GM23338 (cell line): ENCODE data around the gene JKAMP. TPM values are rescaled to one million over a fixed set of nuclear protein-coding genes. Genes with fewer than 3 reads are reported as not detected.

ENCODE experiments used
- ATAC-seq: fragments of 200-7000 bp; cut with Tn5 transposase; 3 replicates; pipeline ENCODE4 v1.9.1; 2020
- DNase-seq: peaks from one replicate; pipeline ENCODE4 v3.0.0-alpha.2; 2015; ENCODE audit warnings: low spot score
- H2AFZ ChIP-seq: fragments of 200-600 bp; sonication (generic); 2 replicates; pipeline ENCODE4 v1.8.0; 2016; ENCODE audit warnings: antibody characterized with exemption, mild to moderate bottlenecking, moderate library complexity
- H3F3A ChIP-seq: fragments of 200-600 bp; sonication (generic); replicated peaks from 2 replicates; pipeline ENCODE4 v1.8.0; 2017; ENCODE audit warnings: antibody characterized with exemption, mixed run types, low read depth
- H3K27ac ChIP-seq: fragments of 200-600 bp; sonication (generic); 2 replicates; pipeline ENCODE4 v1.6.1; 2016; ENCODE audit warnings: low read depth
- H3K27me3 ChIP-seq: fragments of 200-600 bp; sonication (generic); 2 replicates; pipeline ENCODE4 v1.8.0; 2016; ENCODE audit warnings: mild to moderate bottlenecking, mixed run types, moderate library complexity; ENCODE audit not compliant: insufficient read depth
- H3K36me3 ChIP-seq: fragments of 200-600 bp; sonication (generic); 2 replicates; pipeline ENCODE4 v1.8.0; 2016; ENCODE audit warnings: mild to moderate bottlenecking; ENCODE audit not compliant: insufficient read depth
- H3K4me1 ChIP-seq: fragments of 200-600 bp; sonication (generic); 2 replicates; pipeline ENCODE4 v1.8.0; 2016; ENCODE audit warnings: mild to moderate bottlenecking, moderate library complexity; ENCODE audit not compliant: insufficient read depth
- H3K4me2 ChIP-seq: fragments of 200-600 bp; sonication (generic); 2 replicates; pipeline ENCODE4 v1.7.1; 2017; ENCODE audit warnings: mixed run types
- H3K4me3 ChIP-seq: fragments of 200-600 bp; sonication (generic); 2 replicates; pipeline ENCODE4 v1.6.1; 2016; ENCODE audit warnings: mixed run types
- H3K79me2 ChIP-seq: fragments of 200-600 bp; sonication (generic); replicated peaks from 2 replicates; pipeline ENCODE4 v1.8.0; 2017; ENCODE audit warnings: mild to moderate bottlenecking; ENCODE audit not compliant: insufficient read depth
- H3K9me2 ChIP-seq: fragments of 200-600 bp; sonication (generic); 2 replicates; pipeline ENCODE4 v1.8.0; 2017; ENCODE audit not compliant: insufficient read depth
- H4K20me1 ChIP-seq: fragments of 200-600 bp; sonication (generic); replicated peaks from 2 replicates; pipeline ENCODE4 v1.8.0; 2017; ENCODE audit warnings: mild to moderate bottlenecking; ENCODE audit not compliant: insufficient read depth
- H3K27ac Mint-ChIP-seq: 2 replicates; pipeline ENCODE4 v1.8.0; 2020; ENCODE audit warnings: inconsistent platforms, mild to moderate bottlenecking, moderate library complexity, mixed read lengths
- H3K27me3 Mint-ChIP-seq: 3 replicates; pipeline ENCODE4 v1.8.0; 2022; ENCODE audit warnings: low read depth, mild to moderate bottlenecking, moderate library complexity, mixed read lengths, inconsistent platforms; ENCODE audit not compliant: insufficient read depth, poor library complexity
- H3K36me3 Mint-ChIP-seq: 3 replicates; pipeline ENCODE4 v1.8.0; 2021; ENCODE audit warnings: low read depth, mild to moderate bottlenecking, inconsistent platforms, moderate library complexity, mixed read lengths
- H3K4me1 Mint-ChIP-seq: 3 replicates; pipeline ENCODE4 v1.8.0; 2020; ENCODE audit warnings: mild to moderate bottlenecking, inconsistent platforms, mixed read lengths
- H3K4me3 Mint-ChIP-seq: 3 replicates; pipeline ENCODE4 v1.8.0; 2021; ENCODE audit warnings: moderate library complexity, mild to moderate bottlenecking, inconsistent platforms, mixed read lengths
- H3K9me3 Mint-ChIP-seq: 3 replicates; pipeline ENCODE4 v1.8.0; 2020; ENCODE audit warnings: moderate library complexity, mild to moderate bottlenecking, inconsistent platforms, mixed read lengths
- CTCF ChIP-seq, 2 experiments: fragments of 200-600 bp in 1 of 2; sonication (generic) in 1 of 2; conservative IDR thresholded peaks; 2 replicates each; pipeline versions ENCODE4 v1.5.1 to v1.6.1; 2016 to 2017; ENCODE audit warnings: antibody characterized with exemption in 2 of 2, low read depth in 2 of 2, mild to moderate bottlenecking in 2 of 2, moderate library complexity in 1 of 2
- ETS1 ChIP-seq: IDR thresholded peaks from 2 replicates; pipeline ENCODE4 v1.6.1; 2016; ENCODE audit warnings: antibody characterized with exemption
- EZH2phosphoT487 ChIP-seq: fragments of 200-600 bp; sonication (generic); IDR thresholded peaks from one replicate; pipeline ENCODE4 v1.8.1; 2018; ENCODE audit warnings: antibody characterized with exemption; ENCODE audit not compliant: unreplicated experiment
- JUNB ChIP-seq: IDR thresholded peaks from one replicate; pipeline ENCODE4 v1.6.1; 2016; ENCODE audit warnings: antibody characterized with exemption; ENCODE audit not compliant: unreplicated experiment
- POLR2AphosphoS5 ChIP-seq: IDR thresholded peaks from 2 replicates; pipeline ENCODE4 v1.6.1; 2016; ENCODE audit warnings: antibody characterized with exemption, low read depth
- REST ChIP-seq: IDR thresholded peaks from one replicate; pipeline ENCODE4 v1.6.1; 2018; ENCODE audit warnings: antibody characterized with exemption; ENCODE audit not compliant: unreplicated experiment
- STAT1 ChIP-seq: IDR thresholded peaks from one replicate; pipeline ENCODE4 v1.6.1; 2016; ENCODE audit warnings: antibody characterized with exemption; ENCODE audit not compliant: unreplicated experiment
- ZNF331 ChIP-seq: fragments of 250-450 bp; sonication (Bioruptor Pico); IDR thresholded peaks from 2 replicates; pipeline ENCODE4 v1.5.0; 2020; ENCODE audit warnings: low read depth, mild to moderate bottlenecking, moderate library complexity
- polyA plus RNA-seq: library from polyadenylated mRNA; unstranded; fragments of >200 nt; fragmentation: Nextera tagmentation; extraction: Ambion mirVana; gene quantifications from 2 replicates; pipeline ENCODE4 v1.2.1, GENCODE V29; 2016
- total RNA-seq: library from RNA; depleted of rRNA; stranded (reverse); fragments of >200 nt; shearing (Covaris generic); gene quantifications from 2 replicates; pipeline ENCODE4 v1.2.3, GENCODE V29; 2014

The JKAMP gene
- total and polyA plus RNA-seq, 2 experiments from 2014 or later: 31.6 to 66.8 TPM

GRCh38 chr14:59511916-59512575 is 27.7 kb downstream of the JKAMP start:
- DNase-seq (peak; percentile 78), ATAC-seq (peak; percentile 83)
- H3K36me3 ChIP-seq: no peaks in the 10 kb centered on the region
- no peak overlapping the region for H3K27ac ChIP-seq
- peaks cover 9% of the 10 kb centered on the region; the same call in 2 of the 3 replicates for H3K4me1 Mint-ChIP-seq
- no peaks in the 10 kb centered on the region for H3K9me2 ChIP-seq
- H3K4me1 ChIP-seq: no peaks in the 10 kb centered on the region
- no peaks in the 10 kb centered on the region for H3K27me3 Mint-ChIP-seq
- H3K27ac Mint-ChIP-seq: no peak overlapping the region
- peaks cover 6% of the 10 kb centered on the region; the same call in 2 of the 3 replicates for H3K36me3 Mint-ChIP-seq
- TF ChIP-seq ZNF331: no peak
- TF ChIP-seq REST: no peak
- TF ChIP-seq CTCF (conservative IDR thresholded peaks at IDR 0.05; ENCODE audit: low read depth in 2 of 2): peak; percentile 78 to 87
- TF ChIP-seq ETS1: no peak
- no peak for TF ChIP-seq EZH2phosphoT487
- TF ChIP-seq STAT1: no peak
- no peaks in the 10 kb centered on the region for H3K27me3 ChIP-seq
- H4K20me1 ChIP-seq: no peaks in the 10 kb centered on the region
- no peak overlapping the region for H2AFZ ChIP-seq
- no peak overlapping the region for H3K4me3 Mint-ChIP-seq
- no peak overlapping the region for H3K4me2 ChIP-seq
- H3K79me2 ChIP-seq: no peaks in the 10 kb centered on the region
- no peak overlapping the region for H3K4me3 ChIP-seq
- H3K9me3 Mint-ChIP-seq: peaks cover 33% of the 10 kb centered on the region
- H3F3A ChIP-seq: no peaks in the 10 kb centered on the region

- no peaks in the 10 kb centered on the region for H3K4me1 Mint-ChIP-seq
- no peaks in the 10 kb centered on the region for H3K27me3 Mint-ChIP-seq
- no peaks in the 10 kb centered on the region for H3K79me2 ChIP-seq
- H3K4me3 Mint-ChIP-seq: no peak overlapping the region
- H3K36me3 ChIP-seq: no peaks in the 10 kb centered on the region
- DNase-seq: no peak
- no peak overlapping the region for H3K4me2 ChIP-seq
- no peak overlapping the region for H3K27ac ChIP-seq
- H3K4me3 ChIP-seq: no peak overlapping the region
- no peaks in the 10 kb centered on the region for H3K36me3 Mint-ChIP-seq
- no peaks in the 10 kb centered on the region for H3F3A ChIP-seq
- ATAC-seq: no peak
- no peaks in the 10 kb centered on the region for H4K20me1 ChIP-seq
- peaks cover 6% of the 10 kb centered on the region; the same call in 1 of the 3 replicates for H3K9me3 Mint-ChIP-seq
- H3K9me2 ChIP-seq: no peaks in the 10 kb centered on the region
- no peaks in the 10 kb centered on the region for H3K4me1 ChIP-seq
- H2AFZ ChIP-seq: no peak overlapping the region
- no peaks in the 10 kb centered on the region for H3K27me3 ChIP-seq
- H3K27ac Mint-ChIP-seq: no peak overlapping the region
- no peak for TF ChIP-seq ZNF331
- TF ChIP-seq CTCF (conservative IDR thresholded peaks at IDR 0.05; ENCODE audit: low read depth in 2 of 2): no peak
- TF ChIP-seq REST: no peak
- TF ChIP-seq EZH2phosphoT487: no peak
- no peak for TF ChIP-seq JUNB
- no peak for TF ChIP-seq POLR2AphosphoS5
- TF ChIP-seq STAT1: no peak
Measured at GRCh38 chr14:59520224-59520623, 35.9 kb downstream of the JKAMP start.
